Pancreas (tissue), 10 donors: ENCODE data around the gene BST1. TPM values are rescaled to one million over a fixed set of nuclear protein-coding genes. Genes with fewer than 3 reads are reported as not detected.

ENCODE experiments used
- ATAC-seq, 4 donors: fragments of 200-7000 bp; cut with Tn5 transposase; one replicate each; pipeline versions ENCODE4 v1.8.0 to v1.9.1; 2020; ENCODE audit warnings: mild to moderate bottlenecking in 4 of 4, moderate library complexity in 4 of 4
- DNase-seq, 6 donors: peaks; one replicate each; pipeline ENCODE4 v3.0.0-alpha.2; 2020
- FAIRE-seq: peaks from 2 replicates; lab custom pipeline; 2012; peaks lifted over from hg19 to GRCh38; lab: Jason Lieb, UNC
- H3K27ac ChIP-seq, 4 donors: fragments of 200-600 bp; sonication (generic); 1 replicate in 3 of 4; 2 replicates in 1 of 4; pipeline versions ENCODE4 v1.5.0 to v1.8.0; 2020
- H3K27me3 ChIP-seq, 4 donors: fragments of 200-600 bp; one replicate each; pipeline ENCODE4 v1.8.0; 2021
- H3K36me3 ChIP-seq, 3 donors: fragments of 200-600 bp; sonication (generic) in 1 of 3; one replicate each; pipeline versions ENCODE4 v1.5.0 to v1.8.0; 2020 to 2021
- H3K4me1 ChIP-seq, 3 donors: fragments of 200-600 bp; one replicate each; pipeline ENCODE4 v1.8.0; 2021
- H3K4me3 ChIP-seq, 4 donors: fragments of 200-600 bp; sonication (generic) in 2 of 4; one replicate each; pipeline versions ENCODE4 v1.5.0 to v1.8.0; 2020 to 2021
- H3K9me3 ChIP-seq, 4 donors: fragments of 200-600 bp; one replicate each; pipeline ENCODE4 v1.8.0; 2021
- CTCF ChIP-seq, 4 donors: fragments of 200-600 bp; sonication (generic) in 3 of 4; IDR thresholded peaks; one replicate each; pipeline versions ENCODE4 v1.5.0 to v1.8.0; 2021; ENCODE audit warnings: antibody characterized with exemption in 4 of 4
- WGBS, 2 donors: extraction: QIAGEN DNeasy Blood & Tissue Kit; methylation state at CpG; one replicate each; pipeline ENCODE4 v1.1.7; 2013; 5-methylcytosine and 5-hydroxymethylcytosine counted together
- intact Hi-C, 3 donors: fragments of 100-400 bp; cut with DNase I; formaldehyde crosslinking; loops; one replicate each; pipeline versions ENCODE4 v1.11.1 to v1.14.2; 2022
- polyA plus RNA-seq, 2 donors: library from polyadenylated mRNA; stranded (reverse); fragments of 200-250 nt; gene quantifications; one replicate each; pipeline ENCODE4 v1.2.3, GENCODE V29; 2013
- total RNA-seq, 6 donors: library from RNA; stranded (reverse); fragmentation: NEBNext Ultra II Directional in 4 of 6; extraction: Animal tissue kit (Norgen Biotek cat#: 25700) in 4 of 6; gene quantifications; one replicate each; pipeline versions ENCODE4 v1.2.1 to v1.2.4, GENCODE V29; 2021 to 2023
- donor health status: healthy with polysubstance abuse.
- donor health status: DM: no; HTN: no; CAD: no; lungs with moderate emphysema.
- donor health status: DM: no; HTN: no; CAD: no.
- donor health status: control.
- donor health status: control.
- donor health status: Bipolar disorder and iron deficiency.
- donor health status: DM: yes; HTN: yes; CAD: no.
- donor health status: DM: no; HTN: no; CAD: no.
- donor health status: DM: no; HTN: no; CAD: no.
- donor health status: DM: yes; HTN: yes; CAD: no.

The BST1 gene
- total and polyA plus RNA-seq, 8 donors = 0.24 to 2.8 (median 0.49) TPM

GRCh38 chr4:15717086-15717485 is 14.2 kb downstream of the BST1 start:
- FAIRE-seq = no peak
- ATAC-seq = no peak
- H3K27ac ChIP-seq = no peak overlapping the region
- H3K36me3 ChIP-seq = no peaks in the 10 kb centered on the region
- no peaks in the 10 kb centered on the region for H3K27me3 ChIP-seq
- H3K9me3 ChIP-seq = no peaks in the 10 kb centered on the region
- no peaks in the 10 kb centered on the region for H3K4me1 ChIP-seq
- intact Hi-C loops = no loop called here
- no peak for TF ChIP-seq CTCF (IDR thresholded peaks at IDR 0.05)
- no peak for DNase-seq
- WGBS, 2 donors = 48 to 50% methylated on average over 6 of the region's 6 CpGs
- H3K4me3 ChIP-seq = no peak overlapping the region

GRCh38 chr4:15717657-15718416 is 15.0 kb downstream of the BST1 start:
- TF ChIP-seq CTCF (IDR thresholded peaks at IDR 0.05) = no peak
- no peak overlapping the region for H3K4me3 ChIP-seq
- FAIRE-seq (no peak), ATAC-seq (no peak), DNase-seq (no peak)
- H3K27me3 ChIP-seq = no peaks in the 10 kb centered on the region
- H3K4me1 ChIP-seq = no peaks in the 10 kb centered on the region
- no peaks in the 10 kb centered on the region for H3K36me3 ChIP-seq
- H3K27ac ChIP-seq = no peak overlapping the region
- WGBS, 2 donors = 61 to 62% methylated on average over 3 of the region's 3 CpGs
- H3K9me3 ChIP-seq = no peaks in the 10 kb centered on the region
- intact Hi-C loops = no loop called here

- FAIRE-seq (no peak), DNase-seq (no peak), ATAC-seq (no peak)
- Histone ChIP-seq H3K9me3 (no peaks in the 10 kb centered on the region), H3K4me3 (no peak overlapping the region), H3K27me3 (no peaks in the 10 kb centered on the region), H3K27ac (no peak overlapping the region), H3K36me3 (no peaks in the 10 kb centered on the region), H3K4me1 (no peaks in the 10 kb centered on the region)
- intact Hi-C loops = no loop called here
- no peak for TF ChIP-seq CTCF (IDR thresholded peaks at IDR 0.05)
- 72 to 77% methylated on average over 5 of the region's 5 CpGs for WGBS, 2 donors
These were observed 15.6 kb downstream of the BST1 start for GRCh38 chr4:15718465-15718864.

- H3K27me3 ChIP-seq = no peaks in the 10 kb centered on the region
- no peak for TF ChIP-seq CTCF (IDR thresholded peaks at IDR 0.05)
- ATAC-seq (no peak), DNase-seq (no peak), FAIRE-seq (no peak)
- intact Hi-C loops = no loop called here
- no peaks in the 10 kb centered on the region for H3K9me3 ChIP-seq
- no peaks in the 10 kb centered on the region for H3K4me1 ChIP-seq
- no peak overlapping the region for H3K27ac ChIP-seq
- 76 to 84% methylated on average over 7 of the region's 7 CpGs for WGBS, 2 donors
- no peak overlapping the region for H3K4me3 ChIP-seq
- H3K36me3 ChIP-seq = no peaks in the 10 kb centered on the region
These were observed 16.1 kb downstream of the BST1 start for GRCh38 chr4:15718959-15719358.

- intact Hi-C loops = no loop called here
- ATAC-seq = no peak
- no peak for TF ChIP-seq CTCF (IDR thresholded peaks at IDR 0.05)
- Histone ChIP-seq H3K27me3 (no peaks in the 10 kb centered on the region), H3K4me1 (no peaks in the 10 kb centered on the region), H3K27ac (no peak overlapping the region), H3K36me3 (no peaks in the 10 kb centered on the region), H3K4me3 (no peak overlapping the region), H3K9me3 (no peaks in the 10 kb centered on the region)
- 69 to 70% methylated on average over 4 of the region's 4 CpGs for WGBS, 2 donors
- no peak for FAIRE-seq
- DNase-seq = no peak
These were observed 16.6 kb downstream of the BST1 start for GRCh38 chr4:15719506-15719905.
